ENCODE data around the gene TRPM3. TPM values are rescaled to one million over a fixed set of nuclear protein-coding genes. Genes with fewer than 3 reads are reported as not detected.
A peak's percentile ranks its signal among the peaks of the same experiment; 100 is the strongest.

Gene TRPM3
- total RNA-seq, 1 experiment from 2014 or later, result 5.4 TPM

DNA sequence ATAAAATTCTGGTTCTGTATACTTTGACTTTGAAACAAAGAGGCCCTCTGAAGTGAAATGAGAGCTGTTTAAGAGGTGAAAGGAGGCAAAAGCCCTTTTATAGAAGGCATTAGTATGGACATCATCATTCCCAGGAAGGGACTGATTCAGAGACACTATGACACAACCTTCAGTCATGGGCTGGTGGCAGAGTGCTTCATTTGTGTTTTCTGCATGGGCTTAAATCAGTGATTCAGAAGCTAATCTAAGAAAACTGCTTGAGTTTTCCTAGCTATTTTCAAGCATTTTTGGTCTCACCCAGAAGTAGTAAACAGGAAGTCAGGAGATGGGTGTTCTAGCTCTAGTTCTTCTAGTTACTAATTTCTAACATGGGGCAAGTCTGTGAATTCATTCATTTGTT lies 288.9 kb downstream of the TRPM3 start (continued):
- TF ChIP-seq RELA (CRISPR knock-in tag; IDR thresholded peaks at IDR 0.05; ENCODE audit: borderline replicate concordance) (no peak), ATF1 (CRISPR knock-in tag; IDR thresholded peaks at IDR 0.05) (no peak), ZNF416 (CRISPR knock-in tag; IDR thresholded peaks at IDR 0.05) (no peak), MXD4 (CRISPR knock-in tag; IDR thresholded peaks at IDR 0.05; ENCODE audit: borderline replicate concordance) (no peak), ZNF423 (CRISPR knock-in tag; IDR thresholded peaks at IDR 0.05) (no peak), TP53 (CRISPR knock-in tag; IDR thresholded peaks at IDR 0.05) (no peak), SMAD3 (CRISPR knock-in tag; IDR thresholded peaks at IDR 0.05; ENCODE audit: borderline replicate concordance) (no peak), TEAD1 (CRISPR knock-in tag; IDR thresholded peaks at IDR 0.05) (no peak)
- TF ChIP-seq, protein P1, sequence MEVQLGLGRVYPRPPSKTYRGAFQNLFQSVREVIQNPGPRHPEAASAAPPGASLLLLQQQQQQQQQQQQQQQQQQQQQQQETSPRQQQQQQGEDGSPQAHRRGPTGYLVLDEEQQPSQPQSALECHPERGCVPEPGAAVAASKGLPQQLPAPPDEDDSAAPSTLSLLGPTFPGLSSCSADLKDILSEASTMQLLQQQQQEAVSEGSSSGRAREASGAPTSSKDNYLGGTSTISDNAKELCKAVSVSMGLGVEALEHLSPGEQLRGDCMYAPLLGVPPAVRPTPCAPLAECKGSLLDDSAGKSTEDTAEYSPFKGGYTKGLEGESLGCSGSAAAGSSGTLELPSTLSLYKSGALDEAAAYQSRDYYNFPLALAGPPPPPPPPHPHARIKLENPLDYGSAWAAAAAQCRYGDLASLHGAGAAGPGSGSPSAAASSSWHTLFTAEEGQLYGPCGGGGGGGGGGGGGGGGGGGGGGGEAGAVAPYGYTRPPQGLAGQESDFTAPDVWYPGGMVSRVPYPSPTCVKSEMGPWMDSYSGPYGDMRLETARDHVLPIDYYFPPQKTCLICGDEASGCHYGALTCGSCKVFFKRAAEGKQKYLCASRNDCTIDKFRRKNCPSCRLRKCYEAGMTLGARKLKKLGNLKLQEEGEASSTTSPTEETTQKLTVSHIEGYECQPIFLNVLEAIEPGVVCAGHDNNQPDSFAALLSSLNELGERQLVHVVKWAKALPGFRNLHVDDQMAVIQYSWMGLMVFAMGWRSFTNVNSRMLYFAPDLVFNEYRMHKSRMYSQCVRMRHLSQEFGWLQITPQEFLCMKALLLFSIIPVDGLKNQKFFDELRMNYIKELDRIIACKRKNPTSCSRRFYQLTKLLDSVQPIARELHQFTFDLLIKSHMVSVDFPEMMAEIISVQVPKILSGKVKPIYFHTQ (CRISPR knock-in tag; IDR thresholded peaks at IDR 0.05), result no peak
- TF ChIP-seq, protein P2, sequence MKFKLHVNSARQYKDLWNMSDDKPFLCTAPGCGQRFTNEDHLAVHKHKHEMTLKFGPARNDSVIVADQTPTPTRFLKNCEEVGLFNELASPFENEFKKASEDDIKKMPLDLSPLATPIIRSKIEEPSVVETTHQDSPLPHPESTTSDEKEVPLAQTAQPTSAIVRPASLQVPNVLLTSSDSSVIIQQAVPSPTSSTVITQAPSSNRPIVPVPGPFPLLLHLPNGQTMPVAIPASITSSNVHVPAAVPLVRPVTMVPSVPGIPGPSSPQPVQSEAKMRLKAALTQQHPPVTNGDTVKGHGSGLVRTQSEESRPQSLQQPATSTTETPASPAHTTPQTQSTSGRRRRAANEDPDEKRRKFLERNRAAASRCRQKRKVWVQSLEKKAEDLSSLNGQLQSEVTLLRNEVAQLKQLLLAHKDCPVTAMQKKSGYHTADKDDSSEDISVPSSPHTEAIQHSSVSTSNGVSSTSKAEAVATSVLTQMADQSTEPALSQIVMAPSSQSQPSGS (CRISPR knock-in tag; IDR thresholded peaks at IDR 0.05; ENCODE audit: borderline replicate concordance, low read depth), result no peak
- TF ChIP-seq, protein P3, sequence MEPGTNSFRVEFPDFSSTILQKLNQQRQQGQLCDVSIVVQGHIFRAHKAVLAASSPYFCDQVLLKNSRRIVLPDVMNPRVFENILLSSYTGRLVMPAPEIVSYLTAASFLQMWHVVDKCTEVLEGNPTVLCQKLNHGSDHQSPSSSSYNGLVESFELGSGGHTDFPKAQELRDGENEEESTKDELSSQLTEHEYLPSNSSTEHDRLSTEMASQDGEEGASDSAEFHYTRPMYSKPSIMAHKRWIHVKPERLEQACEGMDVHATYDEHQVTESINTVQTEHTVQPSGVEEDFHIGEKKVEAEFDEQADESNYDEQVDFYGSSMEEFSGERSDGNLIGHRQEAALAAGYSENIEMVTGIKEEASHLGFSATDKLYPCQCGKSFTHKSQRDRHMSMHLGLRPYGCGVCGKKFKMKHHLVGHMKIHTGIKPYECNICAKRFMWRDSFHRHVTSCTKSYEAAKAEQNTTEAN (CRISPR knock-in tag; IDR thresholded peaks at IDR 0.05), result no peak
- TF ChIP-seq, protein P4, sequence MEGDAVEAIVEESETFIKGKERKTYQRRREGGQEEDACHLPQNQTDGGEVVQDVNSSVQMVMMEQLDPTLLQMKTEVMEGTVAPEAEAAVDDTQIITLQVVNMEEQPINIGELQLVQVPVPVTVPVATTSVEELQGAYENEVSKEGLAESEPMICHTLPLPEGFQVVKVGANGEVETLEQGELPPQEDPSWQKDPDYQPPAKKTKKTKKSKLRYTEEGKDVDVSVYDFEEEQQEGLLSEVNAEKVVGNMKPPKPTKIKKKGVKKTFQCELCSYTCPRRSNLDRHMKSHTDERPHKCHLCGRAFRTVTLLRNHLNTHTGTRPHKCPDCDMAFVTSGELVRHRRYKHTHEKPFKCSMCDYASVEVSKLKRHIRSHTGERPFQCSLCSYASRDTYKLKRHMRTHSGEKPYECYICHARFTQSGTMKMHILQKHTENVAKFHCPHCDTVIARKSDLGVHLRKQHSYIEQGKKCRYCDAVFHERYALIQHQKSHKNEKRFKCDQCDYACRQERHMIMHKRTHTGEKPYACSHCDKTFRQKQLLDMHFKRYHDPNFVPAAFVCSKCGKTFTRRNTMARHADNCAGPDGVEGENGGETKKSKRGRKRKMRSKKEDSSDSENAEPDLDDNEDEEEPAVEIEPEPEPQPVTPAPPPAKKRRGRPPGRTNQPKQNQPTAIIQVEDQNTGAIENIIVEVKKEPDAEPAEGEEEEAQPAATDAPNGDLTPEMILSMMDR (IDR thresholded peaks at IDR 0.05), result no peak
- TF ChIP-seq, protein P5, sequence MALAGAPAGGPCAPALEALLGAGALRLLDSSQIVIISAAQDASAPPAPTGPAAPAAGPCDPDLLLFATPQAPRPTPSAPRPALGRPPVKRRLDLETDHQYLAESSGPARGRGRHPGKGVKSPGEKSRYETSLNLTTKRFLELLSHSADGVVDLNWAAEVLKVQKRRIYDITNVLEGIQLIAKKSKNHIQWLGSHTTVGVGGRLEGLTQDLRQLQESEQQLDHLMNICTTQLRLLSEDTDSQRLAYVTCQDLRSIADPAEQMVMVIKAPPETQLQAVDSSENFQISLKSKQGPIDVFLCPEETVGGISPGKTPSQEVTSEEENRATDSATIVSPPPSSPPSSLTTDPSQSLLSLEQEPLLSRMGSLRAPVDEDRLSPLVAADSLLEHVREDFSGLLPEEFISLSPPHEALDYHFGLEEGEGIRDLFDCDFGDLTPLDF (CRISPR knock-in tag; IDR thresholded peaks at IDR 0.05), result no peak

DNA sequence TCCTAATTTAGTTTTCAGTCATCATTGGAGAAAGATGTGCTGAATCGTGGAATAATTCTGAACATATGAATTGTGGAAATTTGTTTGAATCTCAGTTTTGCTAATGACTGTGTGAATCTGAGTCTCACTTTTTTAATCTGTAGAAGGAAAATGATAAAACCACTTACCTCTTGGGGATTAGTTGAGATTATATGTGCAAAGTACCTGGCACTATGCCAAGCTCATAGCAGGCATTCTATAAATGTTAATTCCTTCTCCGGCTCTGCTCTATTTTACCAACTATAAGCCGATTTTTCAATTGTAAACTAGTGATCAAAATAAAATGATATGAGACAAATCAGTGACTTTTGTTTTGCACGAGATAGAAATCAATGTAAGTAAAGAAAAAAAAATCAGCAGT lies 290.8 kb downstream of the TRPM3 start:
- no peaks in the 10 kb centered on the region for H3K36me3 Mint-ChIP-seq
- no peaks in the 10 kb centered on the region for H3K27me3 Mint-ChIP-seq (ENCODE audit: low read depth)
- DNase-seq (ENCODE audit: low spot score) (no peak), ATAC-seq (no peak)
- ChIA-PET CTCF (no interaction called here), POLR2A (no interaction called here)
- peaks cover 10% of the 10 kb centered on the region for H3K4me1 Mint-ChIP-seq
- TF ChIP-seq FOXJ3 (CRISPR knock-in tag; IDR thresholded peaks at IDR 0.05; ENCODE audit: borderline replicate concordance), result no peak
- no peak overlapping the region for H3K4me3 Mint-ChIP-seq
- H3K27ac Mint-ChIP-seq, result no peak overlapping the region
- no peaks in the 10 kb centered on the region for H3K9me3 Mint-ChIP-seq

DNA sequence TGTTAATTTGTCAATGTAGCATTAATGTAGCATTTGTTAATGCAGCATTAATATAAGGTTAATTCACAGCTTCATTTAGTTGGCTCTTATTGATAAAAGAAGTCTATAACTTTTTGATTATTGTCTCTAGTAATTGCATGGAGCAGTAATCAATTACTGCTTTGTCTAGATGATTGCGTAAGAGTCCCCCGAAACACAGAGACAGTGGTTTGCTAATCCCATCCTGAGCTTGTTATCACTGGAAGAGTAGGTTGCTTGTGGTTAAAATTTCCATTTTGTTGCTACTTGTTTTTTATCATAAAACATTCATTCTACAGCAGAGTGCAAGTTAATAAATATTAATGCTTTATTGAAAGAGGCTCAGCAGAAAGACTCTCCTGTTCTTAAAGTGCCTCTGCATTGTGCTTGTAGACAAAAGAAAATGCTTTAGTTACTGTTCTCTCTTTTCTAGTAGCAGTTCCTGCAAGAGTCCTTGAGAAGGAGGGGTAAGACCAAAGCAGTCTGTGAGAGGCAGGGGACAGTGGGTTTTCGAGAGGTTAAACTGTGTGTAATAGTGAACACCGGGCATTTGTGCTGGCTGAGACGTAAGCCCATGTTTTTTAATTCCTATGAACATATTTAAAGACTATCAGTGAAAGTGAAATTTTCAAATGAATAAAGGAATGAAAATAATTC lies 291.7 kb downstream of the TRPM3 start:
- H3K4me1 Mint-ChIP-seq, result peaks cover 10% of the 10 kb centered on the region
- POLR2A ChIA-PET, result no interaction called here
- no peak overlapping the region for H3K4me3 Mint-ChIP-seq
- CTCF ChIA-PET, result interaction anchor here (1.0 kb wide), 1 partner anchor 189 kb away, joined by 3 read pairs; no protein-coding TSS in a partner anchor
- H3K9me3 Mint-ChIP-seq, result no peaks in the 10 kb centered on the region
- no peaks in the 10 kb centered on the region for H3K27me3 Mint-ChIP-seq (ENCODE audit: low read depth)
- DNase-seq (ENCODE audit: low spot score) (no peak), ATAC-seq (peak; percentile 38; the same call in 1 of the 2 replicates)
- TF ChIP-seq TEAD1 (CRISPR knock-in tag; IDR thresholded peaks at IDR 0.05) (no peak), CBFB (CRISPR knock-in tag; IDR thresholded peaks at IDR 0.05; ENCODE audit: low read depth) (no peak), TP53 (CRISPR knock-in tag; IDR thresholded peaks at IDR 0.05) (no peak), TEAD4 (CRISPR knock-in tag; IDR thresholded peaks at IDR 0.05) (no peak)
- TF ChIP-seq, protein P6, sequence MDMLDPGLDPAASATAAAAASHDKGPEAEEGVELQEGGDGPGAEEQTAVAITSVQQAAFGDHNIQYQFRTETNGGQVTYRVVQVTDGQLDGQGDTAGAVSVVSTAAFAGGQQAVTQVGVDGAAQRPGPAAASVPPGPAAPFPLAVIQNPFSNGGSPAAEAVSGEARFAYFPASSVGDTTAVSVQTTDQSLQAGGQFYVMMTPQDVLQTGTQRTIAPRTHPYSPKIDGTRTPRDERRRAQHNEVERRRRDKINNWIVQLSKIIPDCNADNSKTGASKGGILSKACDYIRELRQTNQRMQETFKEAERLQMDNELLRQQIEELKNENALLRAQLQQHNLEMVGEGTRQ (CRISPR knock-in tag; IDR thresholded peaks at IDR 0.05), result no peak
- no peaks in the 10 kb centered on the region for H3K36me3 Mint-ChIP-seq
- H3K27ac Mint-ChIP-seq, result no peak overlapping the region

All from WTC11 (cell line).